DND-41 (cell line): ENCODE measurements around the gene SLC25A22.
A peak's percentile ranks its signal among the peaks of the same experiment; 100 is the strongest.

Source experiments
- ATAC-seq: fragments of 200-7000 bp; cut with Tn5 transposase; 3 replicates; pipeline ENCODE4 v1.9.1; 2021; ENCODE audit warnings: low read depth; ENCODE audit not compliant: insufficient read depth
- DNase-seq: peaks from one replicate; pipeline ENCODE4 v3.0.0-alpha.2; 2020
- H2AFZ ChIP-seq: 2 replicates; pipeline ENCODE4 v1.6.0; 2012; ENCODE audit warnings: low read depth, low read length
- H3K27ac ChIP-seq: 2 replicates; pipeline ENCODE4 v1.5.1; 2012; ENCODE audit warnings: low read length, inconsistent platforms
- H3K27me3 ChIP-seq: fragments of 200-600 bp; sonication (generic); 2 replicates; pipeline ENCODE4 v1.6.0; 2012; ENCODE audit warnings: low read length, mild to moderate bottlenecking, inconsistent platforms; ENCODE audit not compliant: insufficient read depth, poor library complexity
- H3K36me3 ChIP-seq: 2 replicates; pipeline ENCODE4 v1.5.1; 2012; ENCODE audit warnings: low read length, inconsistent platforms; ENCODE audit not compliant: insufficient read depth
- H3K4me1 ChIP-seq: 2 replicates; pipeline ENCODE4 v1.5.1; 2012; ENCODE audit warnings: mild to moderate bottlenecking, low read length; ENCODE audit not compliant: insufficient read depth
- H3K4me2 ChIP-seq: 2 replicates; pipeline ENCODE4 v1.6.0; 2012; ENCODE audit warnings: mild to moderate bottlenecking, moderate library complexity, low read length, inconsistent platforms; ENCODE audit not compliant: insufficient read depth
- H3K4me3 ChIP-seq, 2 experiments: fragments of 200-600 bp in 1 of 2; shearing (Covaris generic) in 1 of 2; 2 replicates each; pipeline ENCODE4 v1.5.1; 2012 to 2016; ENCODE audit warnings: inconsistent platforms in 2 of 2, low read length in 2 of 2, mild to moderate bottlenecking in 2 of 2, low read depth in 1 of 2, moderate library complexity in 1 of 2
- H3K79me2 ChIP-seq: 2 replicates; pipeline ENCODE4 v1.6.0; 2012; ENCODE audit warnings: low read length, inconsistent platforms; ENCODE audit not compliant: insufficient read depth
- H3K9ac ChIP-seq: 2 replicates; pipeline ENCODE4 v1.6.0; 2012; ENCODE audit warnings: low read depth, mild to moderate bottlenecking, inconsistent platforms, low read length, moderate library complexity
- H3K9me3 ChIP-seq: 2 replicates; pipeline ENCODE4 v1.5.1; 2012; ENCODE audit warnings: low read length, moderate library complexity, mild to moderate bottlenecking, inconsistent platforms; ENCODE audit not compliant: insufficient read depth, severe bottlenecking
- H4K20me1 ChIP-seq: 2 replicates; pipeline ENCODE4 v1.6.0; 2012; ENCODE audit warnings: low read length; ENCODE audit not compliant: insufficient read depth
- EZH2 ChIP-seq: IDR thresholded peaks from 3 replicates; pipeline ENCODE4 v1.6.1; 2012; ENCODE audit warnings: borderline replicate concordance, low read depth, mild to moderate bottlenecking, moderate library complexity, low read length, inconsistent platforms; ENCODE audit not compliant: severe bottlenecking
- TF ChIP-seq, protein P1 (sequence below): IDR thresholded peaks from 2 replicates; pipeline ENCODE4 v1.5.1; 2012; ENCODE audit warnings: borderline replicate concordance, low read length, moderate library complexity, mild to moderate bottlenecking; ENCODE audit not compliant: poor library complexity, severe bottlenecking; ENCODE audit errors: extremely low read depth

SLC25A22 gene

DNA sequence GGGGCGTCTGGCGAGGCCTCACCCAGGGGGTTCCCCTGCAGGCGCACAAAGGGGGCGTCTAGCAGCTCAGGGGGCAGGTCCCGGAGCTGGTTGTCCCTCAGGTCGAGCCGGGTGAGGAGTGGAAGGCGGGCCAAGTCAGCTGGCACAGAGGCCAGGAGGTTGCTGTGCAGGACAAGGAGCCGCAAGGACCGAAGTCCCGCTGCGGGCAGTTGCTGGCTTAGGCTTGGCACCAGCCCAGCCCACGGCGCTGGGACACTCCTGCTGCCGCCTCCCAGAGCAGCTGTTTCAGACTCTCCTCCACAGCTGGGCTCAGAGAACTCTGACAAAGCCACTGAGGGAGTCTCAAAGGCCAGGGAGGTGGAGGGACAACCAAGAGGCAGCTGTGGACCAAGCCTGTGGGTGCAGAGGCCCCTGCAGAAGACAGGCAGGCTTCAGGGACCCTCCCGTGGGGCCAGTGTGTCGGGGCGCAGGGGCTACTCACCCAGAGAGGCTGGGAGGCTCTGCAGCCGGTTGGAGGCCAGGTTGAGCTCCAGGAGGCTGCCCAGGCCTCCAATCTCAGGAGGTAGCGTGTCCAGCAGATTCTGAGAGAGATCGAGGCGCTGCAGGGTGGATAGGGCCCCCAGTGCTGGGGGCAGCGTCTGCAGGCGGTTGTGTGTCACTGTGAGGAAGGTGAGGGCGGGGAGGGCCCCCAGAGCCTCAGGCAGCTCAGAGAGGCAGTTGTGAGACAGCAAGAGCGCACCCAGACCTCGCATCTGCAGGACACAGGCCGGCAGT lies 4.8 kb upstream of the SLC25A22 start:
- Histone ChIP-seq H3K9me3 (no peaks in the 10 kb centered on the region), H3K79me2 (peaks cover 41% of the 10 kb centered on the region), H3K27me3 (no peaks in the 10 kb centered on the region), H4K20me1 (peaks cover 47% of the 10 kb centered on the region), H3K4me1 (peaks cover 54% of the 10 kb centered on the region), H3K36me3 (peaks cover 53% of the 10 kb centered on the region), H3K4me3 (peak overlapping the region in 1 of 2 experiments; percentile 65; a peak in 2 of 4 replicates), H3K27ac (peak overlapping the region; percentile 21; the same call in 1 of the 2 replicates), H3K9ac (peak overlapping the region; percentile 85), H2AFZ (no peak overlapping the region), H3K4me2 (peak overlapping the region; percentile 93)
- ATAC-seq = no peak
- no peak for TF ChIP-seq EZH2
- TF ChIP-seq, protein P1, sequence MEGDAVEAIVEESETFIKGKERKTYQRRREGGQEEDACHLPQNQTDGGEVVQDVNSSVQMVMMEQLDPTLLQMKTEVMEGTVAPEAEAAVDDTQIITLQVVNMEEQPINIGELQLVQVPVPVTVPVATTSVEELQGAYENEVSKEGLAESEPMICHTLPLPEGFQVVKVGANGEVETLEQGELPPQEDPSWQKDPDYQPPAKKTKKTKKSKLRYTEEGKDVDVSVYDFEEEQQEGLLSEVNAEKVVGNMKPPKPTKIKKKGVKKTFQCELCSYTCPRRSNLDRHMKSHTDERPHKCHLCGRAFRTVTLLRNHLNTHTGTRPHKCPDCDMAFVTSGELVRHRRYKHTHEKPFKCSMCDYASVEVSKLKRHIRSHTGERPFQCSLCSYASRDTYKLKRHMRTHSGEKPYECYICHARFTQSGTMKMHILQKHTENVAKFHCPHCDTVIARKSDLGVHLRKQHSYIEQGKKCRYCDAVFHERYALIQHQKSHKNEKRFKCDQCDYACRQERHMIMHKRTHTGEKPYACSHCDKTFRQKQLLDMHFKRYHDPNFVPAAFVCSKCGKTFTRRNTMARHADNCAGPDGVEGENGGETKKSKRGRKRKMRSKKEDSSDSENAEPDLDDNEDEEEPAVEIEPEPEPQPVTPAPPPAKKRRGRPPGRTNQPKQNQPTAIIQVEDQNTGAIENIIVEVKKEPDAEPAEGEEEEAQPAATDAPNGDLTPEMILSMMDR = no peak
- DNase-seq = no peak

DNA sequence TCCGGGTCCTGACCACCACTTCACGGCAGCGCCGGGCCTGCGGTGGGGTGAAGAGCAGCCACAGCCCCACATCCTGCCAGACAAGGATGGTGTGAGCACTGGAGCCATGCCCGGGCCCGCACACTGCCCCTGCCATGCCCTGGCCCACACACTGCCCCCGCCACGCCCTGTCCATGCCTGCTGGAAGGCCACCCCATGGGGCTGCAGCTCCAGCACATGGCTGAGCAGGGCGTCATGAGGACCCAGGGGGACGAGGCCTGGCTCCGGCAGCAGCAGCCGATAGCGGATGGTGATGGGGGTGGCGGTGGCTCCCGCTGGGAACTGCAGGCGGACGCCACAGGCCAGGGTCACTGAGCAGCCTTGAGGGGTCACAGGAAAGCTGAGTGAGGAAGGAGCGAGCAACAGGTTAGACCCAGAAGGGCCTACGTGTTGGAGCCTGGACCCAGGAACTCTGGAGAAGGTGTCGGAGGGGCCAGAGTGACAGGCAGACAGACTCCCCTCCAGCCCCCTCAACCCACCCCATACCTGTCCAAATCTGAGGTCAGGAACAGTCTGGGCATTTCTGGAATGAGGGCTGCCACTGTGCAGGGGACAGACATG lies 4.0 kb upstream of the SLC25A22 start:
- Histone ChIP-seq H3K4me2 (peak overlapping the region; percentile 93; the same call in 1 of the 2 replicates), H3K27ac (no peak overlapping the region), H3K27me3 (no peaks in the 10 kb centered on the region), H4K20me1 (peaks cover 47% of the 10 kb centered on the region), H3K4me3 (no peak overlapping the region), H3K79me2 (peaks cover 39% of the 10 kb centered on the region), H3K9ac (no peak overlapping the region; the same call in 1 of the 2 replicates), H3K4me1 (peaks cover 56% of the 10 kb centered on the region), H2AFZ (no peak overlapping the region), H3K9me3 (no peaks in the 10 kb centered on the region), H3K36me3 (peaks cover 53% of the 10 kb centered on the region)
- ATAC-seq (no peak), DNase-seq (no peak)
- TF ChIP-seq EZH2 = no peak
- TF ChIP-seq, protein P1 = no peak

DNA sequence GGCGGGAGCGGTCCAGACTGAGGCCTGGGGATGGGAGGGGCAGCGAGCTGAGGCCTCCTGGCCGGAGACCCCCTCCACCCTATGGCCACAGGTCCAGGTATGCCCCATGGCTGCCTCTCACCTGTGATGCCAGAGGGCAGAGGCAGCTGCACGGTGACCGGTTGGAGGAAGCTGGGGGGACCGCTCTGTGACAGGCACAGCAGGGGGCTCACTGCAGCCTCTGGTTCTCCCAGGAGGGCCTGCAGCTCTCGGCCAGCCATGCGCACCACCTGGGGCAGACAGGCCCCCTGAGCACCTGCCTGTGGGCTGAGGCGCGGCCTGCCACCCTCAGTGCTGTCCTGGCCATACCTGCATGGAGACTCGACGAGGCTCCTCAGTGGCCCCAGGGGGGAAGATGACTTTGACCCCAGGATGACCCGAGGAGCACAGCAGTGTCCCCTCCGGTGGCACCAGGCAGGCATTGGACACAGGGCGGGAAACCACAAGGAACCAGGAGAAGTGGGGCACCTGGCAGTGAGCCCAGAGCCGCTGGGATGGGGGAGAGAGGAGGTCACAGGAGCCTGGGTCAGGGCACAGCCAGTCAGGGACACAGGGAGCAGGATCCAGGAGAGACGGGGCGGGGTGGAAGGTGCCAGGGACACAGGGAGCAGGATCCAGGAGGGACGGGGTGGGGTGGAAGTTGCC lies 3.2 kb upstream of the SLC25A22 start:
- Histone ChIP-seq H2AFZ (no peak overlapping the region), H3K4me2 (no peak overlapping the region), H3K79me2 (peaks cover 44% of the 10 kb centered on the region), H3K27ac (no peak overlapping the region), H3K4me3 (no peak overlapping the region), H3K27me3 (no peaks in the 10 kb centered on the region), H3K9ac (no peak overlapping the region), H3K9me3 (no peaks in the 10 kb centered on the region), H4K20me1 (peaks cover 56% of the 10 kb centered on the region), H3K4me1 (peaks cover 65% of the 10 kb centered on the region), H3K36me3 (peaks cover 53% of the 10 kb centered on the region)
- DNase-seq (no peak), ATAC-seq (no peak)
- TF ChIP-seq, protein P1 = no peak
